Measurements from ENCODE around the gene ADGRA3.

Gene ADGRA3, protein sequence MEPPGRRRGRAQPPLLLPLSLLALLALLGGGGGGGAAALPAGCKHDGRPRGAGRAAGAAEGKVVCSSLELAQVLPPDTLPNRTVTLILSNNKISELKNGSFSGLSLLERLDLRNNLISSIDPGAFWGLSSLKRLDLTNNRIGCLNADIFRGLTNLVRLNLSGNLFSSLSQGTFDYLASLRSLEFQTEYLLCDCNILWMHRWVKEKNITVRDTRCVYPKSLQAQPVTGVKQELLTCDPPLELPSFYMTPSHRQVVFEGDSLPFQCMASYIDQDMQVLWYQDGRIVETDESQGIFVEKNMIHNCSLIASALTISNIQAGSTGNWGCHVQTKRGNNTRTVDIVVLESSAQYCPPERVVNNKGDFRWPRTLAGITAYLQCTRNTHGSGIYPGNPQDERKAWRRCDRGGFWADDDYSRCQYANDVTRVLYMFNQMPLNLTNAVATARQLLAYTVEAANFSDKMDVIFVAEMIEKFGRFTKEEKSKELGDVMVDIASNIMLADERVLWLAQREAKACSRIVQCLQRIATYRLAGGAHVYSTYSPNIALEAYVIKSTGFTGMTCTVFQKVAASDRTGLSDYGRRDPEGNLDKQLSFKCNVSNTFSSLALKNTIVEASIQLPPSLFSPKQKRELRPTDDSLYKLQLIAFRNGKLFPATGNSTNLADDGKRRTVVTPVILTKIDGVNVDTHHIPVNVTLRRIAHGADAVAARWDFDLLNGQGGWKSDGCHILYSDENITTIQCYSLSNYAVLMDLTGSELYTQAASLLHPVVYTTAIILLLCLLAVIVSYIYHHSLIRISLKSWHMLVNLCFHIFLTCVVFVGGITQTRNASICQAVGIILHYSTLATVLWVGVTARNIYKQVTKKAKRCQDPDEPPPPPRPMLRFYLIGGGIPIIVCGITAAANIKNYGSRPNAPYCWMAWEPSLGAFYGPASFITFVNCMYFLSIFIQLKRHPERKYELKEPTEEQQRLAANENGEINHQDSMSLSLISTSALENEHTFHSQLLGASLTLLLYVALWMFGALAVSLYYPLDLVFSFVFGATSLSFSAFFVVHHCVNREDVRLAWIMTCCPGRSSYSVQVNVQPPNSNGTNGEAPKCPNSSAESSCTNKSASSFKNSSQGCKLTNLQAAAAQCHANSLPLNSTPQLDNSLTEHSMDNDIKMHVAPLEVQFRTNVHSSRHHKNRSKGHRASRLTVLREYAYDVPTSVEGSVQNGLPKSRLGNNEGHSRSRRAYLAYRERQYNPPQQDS (N-terminal part only)

DNA sequence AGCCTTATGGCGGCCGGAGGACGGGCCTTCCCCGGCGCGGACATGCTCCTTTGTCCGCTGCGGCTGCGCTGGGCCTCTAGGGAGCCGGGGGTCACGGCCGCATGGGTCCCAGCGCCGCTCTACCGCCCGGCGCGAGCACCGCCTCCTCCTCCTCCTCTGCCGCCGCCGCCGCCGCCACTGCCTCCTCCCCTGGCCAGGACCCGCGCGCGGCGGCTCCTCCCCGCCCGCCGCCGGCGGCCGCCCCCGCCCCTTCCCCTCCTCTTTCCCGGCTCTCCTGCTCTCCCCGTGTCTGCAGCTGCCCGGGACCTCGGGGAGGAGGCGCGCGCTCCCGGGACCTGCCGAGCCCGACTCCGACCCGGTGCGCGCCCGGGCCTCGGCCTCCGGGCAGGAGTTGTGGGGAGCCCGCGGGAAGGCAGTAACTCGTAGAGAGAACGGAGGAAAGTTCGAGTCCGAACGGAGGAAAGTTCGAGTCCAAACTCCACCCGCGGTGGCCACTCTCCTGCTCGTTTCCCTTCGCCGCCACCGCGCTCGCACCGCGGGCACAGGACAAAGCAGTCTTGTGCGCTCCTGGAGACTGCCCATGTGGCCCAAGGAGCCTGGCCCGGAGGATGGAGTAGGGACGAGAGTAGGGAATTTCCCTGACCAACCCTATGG lies at the start of gene ADGRA3:
ADGRA3 (minus strand) TSS at position 179 of the 654 bp plus-strand sequence. CDS start 282 bp downstream, outside the sequence.
- peak; percentile 62 for DNase-seq

DNA sequence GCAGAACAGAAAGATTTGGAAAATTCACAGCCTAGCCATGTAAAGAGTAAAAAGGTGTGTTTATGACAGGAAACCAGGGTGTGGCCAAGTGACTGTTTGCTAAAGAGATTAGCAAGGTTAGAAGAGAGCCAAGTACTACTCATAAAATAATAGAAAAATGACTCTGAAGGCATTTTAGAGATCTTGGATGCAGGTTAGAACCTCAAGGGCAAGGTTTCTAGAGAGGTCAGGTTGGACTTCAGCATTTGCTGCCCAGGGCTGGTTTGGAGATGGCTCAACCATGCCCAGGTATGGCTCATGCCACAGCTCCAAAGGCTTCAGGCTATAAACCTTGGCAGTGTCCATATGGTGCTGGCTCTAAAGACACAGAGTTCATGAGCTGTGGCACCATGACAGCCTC lies 40.6 kb upstream of the ADGRA3 start:
- no peak for DNase-seq

DNA sequence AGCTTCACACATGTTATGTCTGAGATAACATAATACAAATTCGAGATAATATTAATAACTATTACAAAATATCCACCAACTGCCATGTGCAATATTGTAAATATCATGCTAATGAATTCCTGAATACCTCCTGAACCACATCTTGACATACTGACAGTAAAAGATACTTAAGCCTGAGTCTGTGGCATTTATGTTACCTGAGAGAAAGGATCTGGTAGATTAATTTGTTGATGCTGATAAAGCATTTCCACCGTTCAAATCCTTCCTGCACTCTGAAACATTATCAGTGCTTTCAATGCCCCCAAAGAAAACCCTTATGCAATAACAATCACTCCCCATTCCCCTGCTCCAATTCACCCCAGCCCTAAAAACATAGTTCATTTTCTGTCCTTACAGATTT lies 38.8 kb upstream of the ADGRA3 start:
- no peak for DNase-seq

DNA sequence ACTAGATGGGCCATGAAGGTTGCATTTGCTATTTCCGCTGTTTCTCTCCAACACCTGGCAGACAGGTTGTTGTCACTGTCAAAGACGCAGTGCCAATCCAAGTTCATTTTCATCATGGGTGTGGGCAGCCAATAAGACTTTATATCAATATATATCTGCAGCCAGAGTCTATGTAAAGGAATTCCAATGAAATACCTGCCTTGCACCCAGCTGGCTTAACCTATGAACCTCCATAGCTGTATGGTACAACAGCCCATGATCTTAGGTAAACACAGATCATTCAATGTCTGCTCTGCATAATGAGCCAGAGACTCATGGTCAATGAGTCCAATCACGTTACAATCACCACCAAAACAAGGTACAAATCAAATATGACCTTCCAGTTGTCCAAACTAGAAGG lies 37.7 kb upstream of the ADGRA3 start:
- no peak for DNase-seq

DNA sequence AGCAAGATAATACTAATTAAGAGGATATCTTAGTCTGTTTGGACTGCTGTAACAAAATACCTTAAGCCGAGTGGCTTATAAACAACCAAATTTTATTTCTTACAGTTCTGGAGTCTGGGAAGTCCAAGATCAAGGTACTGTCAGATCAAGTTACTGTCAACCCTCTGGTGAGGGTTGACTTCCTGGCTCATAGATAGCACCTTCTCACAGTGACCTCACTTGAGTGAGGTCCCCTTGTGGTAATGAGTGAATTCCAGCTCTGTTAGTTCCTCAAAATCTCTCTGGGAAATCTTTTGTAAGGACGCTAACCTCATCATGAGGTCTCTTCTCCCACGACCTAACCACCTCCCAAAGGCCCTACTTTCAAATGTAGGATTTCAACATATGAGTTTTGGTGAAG lies 36.9 kb upstream of the ADGRA3 start:
- DNase-seq, result no peak

DNA sequence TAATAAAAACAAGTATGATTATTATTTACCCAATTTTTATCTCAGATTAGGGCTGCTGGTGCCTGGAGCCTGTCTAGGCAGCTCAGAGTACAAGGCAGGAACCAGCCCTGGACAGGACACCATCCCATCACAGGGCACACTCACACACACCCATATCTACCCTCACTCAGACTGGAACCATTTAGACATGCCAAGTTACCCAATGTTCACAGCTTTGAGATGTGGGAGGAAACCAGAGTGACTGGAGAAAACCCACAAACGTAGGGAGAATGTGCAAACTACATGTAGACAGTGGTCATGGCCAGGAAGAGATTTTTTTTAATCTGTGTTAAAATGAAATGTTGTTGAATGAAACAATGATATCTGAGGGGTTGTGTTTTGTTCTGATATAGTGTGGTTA lies 35.7 kb upstream of the ADGRA3 start:
- DNase-seq, result no peak

DNA sequence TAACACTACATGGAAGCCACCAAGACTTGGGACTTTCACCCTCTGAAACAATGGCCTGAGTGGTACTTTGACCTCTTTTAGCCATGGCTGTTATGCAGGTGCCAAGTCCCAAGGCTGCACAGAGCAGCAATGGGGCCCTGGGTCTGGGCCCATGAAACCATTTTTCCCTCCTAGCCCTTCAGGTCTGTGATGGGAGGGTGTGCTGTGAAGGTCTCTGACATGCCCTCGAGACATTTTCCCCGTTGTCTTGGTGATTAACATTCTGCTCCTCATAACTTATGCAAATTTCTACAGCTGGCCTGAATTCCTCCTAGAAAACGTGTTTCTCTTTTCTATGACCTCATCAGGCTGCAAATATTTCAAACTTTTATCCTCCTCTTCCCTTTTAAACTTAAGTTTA lies 30.4 kb upstream of the ADGRA3 start:
- no peak for DNase-seq

DNA sequence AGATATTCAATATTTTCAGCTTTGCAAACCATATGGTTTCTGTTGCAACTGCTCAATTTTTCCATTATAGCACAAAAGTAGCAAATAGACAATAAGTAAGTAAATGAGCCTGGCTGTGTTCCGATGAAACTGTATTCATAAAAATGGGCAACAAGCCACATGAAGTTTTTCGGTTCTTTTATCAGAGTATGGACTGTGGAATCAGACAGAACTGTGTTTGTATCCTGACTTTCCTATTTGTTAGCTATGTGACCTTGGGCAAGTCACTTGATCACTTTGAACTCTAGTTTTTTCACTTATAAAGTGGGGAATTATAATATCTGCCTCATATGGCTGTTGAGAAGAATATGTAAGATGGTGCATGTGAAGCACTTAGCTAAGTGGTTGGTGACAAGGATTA lies 23.4 kb upstream of the ADGRA3 start:
- no peak for DNase-seq

DNA sequence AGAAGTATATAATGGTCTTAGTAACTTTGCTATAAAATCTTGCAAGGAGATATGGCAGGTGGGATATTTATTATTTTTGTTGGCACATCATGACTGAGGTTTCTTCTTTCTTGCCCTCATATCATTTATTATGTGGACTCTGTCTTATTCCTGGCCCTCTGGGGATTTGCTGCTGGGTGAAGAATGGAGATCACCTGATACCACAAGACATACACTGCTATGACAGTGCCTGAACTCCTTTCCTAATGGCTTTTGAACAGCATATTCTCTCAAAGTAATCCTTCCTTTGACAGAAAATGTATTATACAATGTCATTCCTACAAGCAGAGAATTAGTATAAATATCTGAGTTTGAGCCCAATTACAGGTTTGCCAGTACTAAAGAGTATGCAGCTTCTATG lies 22.0 kb upstream of the ADGRA3 start:
- no peak for DNase-seq

DNA sequence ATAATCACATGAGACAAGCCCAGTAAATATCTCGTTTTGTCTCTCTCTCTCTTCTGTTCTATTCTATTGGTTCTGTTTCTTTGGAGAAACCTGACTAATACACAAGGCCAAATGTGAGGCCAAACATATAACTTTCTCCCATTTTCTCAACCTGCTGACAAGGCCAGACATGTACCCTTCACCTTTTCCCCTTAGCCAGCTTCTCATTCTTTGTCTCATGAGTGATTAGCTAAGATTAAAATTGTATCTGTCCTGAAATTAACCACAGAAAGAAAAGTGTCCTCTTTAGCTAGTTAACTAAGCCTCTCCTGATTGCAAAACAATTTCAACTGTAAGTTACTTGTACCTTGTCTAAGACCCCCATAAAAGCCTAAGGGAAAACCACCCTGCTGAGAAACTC lies 18.5 kb upstream of the ADGRA3 start:
- no peak for DNase-seq

DNA sequence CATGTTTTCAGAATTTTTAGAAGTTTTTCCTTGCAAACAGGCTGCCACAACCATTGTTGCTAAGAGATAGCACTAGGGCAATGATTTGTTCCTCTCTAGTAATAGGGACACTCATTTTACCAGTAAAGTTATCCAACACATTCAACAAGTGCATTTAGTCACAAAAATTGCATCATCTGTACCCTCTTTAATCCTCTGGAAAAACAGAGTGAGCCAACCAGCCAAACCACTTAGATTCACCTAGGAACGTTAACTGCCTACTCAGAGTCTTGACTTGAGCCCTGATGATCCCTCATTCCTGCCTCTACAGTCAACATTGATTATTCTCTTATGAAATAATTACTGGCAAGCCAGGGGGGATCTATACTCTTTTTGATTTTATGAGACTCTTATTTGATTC lies 17.0 kb upstream of the ADGRA3 start:
- no peak for DNase-seq

DNA sequence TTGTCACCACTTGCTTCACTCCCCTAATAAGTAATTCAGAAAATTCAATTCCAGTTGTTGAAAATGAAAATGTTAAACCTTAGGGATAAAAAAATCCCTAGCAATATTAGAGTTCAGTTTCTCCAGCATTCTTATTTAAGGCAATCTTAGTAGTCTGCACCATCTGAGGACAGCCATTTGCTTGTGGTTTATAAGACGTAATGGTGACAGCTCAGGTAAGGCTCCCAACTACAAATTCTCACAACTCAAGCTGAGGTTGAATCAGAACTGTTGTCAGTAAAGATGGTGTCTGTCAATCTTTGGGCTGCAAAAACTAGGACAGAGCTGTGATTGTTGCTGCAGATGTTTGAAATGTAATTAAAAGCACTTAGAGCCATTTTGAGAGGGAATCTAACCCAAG lies 16.3 kb upstream of the ADGRA3 start:
- DNase-seq, result no peak

DNA sequence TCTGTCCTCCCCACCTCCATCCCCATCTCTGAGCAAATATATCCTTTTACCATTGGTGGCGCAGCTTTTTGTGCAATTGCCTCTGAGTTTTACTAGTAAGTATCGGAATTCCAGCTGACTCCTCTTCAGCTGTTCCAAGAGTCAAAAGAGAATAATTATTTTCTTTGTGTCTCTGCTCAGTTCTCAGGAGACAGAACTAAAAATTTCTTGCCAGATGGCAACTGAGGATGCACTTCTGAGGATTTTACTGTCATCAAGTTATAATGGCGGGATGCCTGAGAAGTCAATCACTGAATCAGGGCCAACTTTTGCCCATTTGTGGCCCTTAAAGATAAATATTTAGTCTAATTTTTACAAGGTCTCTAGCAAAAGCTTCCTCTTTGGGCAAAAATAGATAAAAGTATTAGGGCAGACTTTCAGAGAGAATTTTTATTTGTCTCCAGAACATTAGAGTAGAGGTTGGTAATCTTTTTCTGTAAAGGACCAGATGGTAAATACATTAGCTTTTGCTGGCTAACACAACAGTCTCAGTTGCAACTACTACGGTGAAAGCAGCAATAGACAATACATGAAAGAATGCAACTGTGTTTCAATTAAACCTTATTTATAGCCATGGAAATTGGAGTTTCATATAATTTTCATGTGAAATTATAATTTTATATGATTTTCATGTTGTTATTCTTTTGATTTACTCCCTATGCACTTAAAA lies 15.6 kb upstream of the ADGRA3 start:
- DNase-seq, result no peak

DNA sequence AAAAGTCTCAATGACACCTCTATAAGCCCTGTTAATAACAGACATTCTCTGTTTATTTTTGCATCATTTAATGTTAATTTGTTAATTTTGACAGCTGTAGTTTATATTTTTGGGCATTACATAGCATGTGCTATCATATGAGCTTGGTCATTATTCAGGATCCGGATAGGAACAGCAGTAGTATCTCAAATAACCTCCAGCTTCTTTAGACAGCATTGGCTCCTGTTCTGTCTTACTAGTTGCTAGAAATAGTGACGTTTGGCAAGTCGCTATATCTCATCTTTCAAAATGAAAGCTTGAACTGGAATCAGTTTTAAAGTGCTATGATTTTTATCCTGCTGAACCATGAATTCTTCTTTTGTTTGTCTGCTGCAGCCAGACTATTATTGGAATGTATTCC lies 9.0 kb upstream of the ADGRA3 start:
- DNase-seq, result no peak

DNA sequence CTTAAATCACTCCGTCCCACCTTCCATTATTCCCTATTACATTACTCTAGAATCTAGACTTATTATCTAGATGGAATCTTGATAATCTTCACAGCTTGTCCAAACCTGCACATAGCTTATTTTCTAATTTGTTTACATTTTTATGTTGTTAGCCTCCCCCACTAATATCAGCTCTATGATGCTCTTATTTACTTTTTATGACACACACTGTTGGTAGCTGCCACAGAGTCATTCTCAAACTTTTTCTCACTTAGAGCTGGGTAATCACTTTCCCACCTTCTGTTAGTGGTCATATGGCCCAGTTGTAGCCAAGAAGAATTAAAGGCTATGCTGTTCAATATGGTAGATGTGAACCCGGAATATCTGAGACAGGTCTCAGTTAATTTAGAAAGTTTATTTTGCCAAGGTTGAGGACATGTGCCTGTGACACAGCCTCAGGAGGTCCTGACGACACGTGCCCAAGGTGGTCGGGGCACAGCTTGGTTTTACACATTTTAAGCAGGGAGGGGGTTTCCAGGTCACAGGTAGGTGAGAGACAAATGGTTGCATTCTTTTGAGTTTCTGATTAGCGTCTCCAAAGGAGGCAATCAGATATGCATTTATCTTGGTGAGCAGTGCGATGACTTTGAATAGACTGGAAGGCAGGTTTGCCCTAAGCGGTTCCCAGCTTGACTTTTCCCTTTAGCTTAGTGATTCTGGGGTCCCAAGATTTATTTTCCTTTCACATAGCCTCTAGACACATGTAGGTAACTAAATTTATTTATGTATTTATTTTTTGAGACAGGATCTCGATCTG lies 7.0 kb upstream of the ADGRA3 start:
- DNase-seq, result no peak

DNA sequence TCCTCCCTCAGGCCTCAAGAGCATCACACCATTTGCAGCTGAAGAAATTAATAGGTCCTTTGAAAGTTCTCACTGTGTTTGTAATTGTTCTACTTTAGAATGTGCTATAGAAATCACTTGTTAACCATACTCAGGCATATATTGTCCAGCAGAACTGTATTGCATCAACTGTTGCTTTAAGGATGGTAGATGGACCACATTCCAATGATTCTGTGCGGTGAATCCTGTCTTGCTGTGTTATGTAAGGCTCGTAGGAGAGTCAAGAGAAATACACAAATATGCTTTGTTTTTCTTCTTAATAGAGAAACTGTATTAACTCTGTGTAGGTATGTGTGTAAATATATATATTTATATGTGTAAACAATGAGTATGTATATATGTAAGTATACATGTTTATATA lies 6.3 kb upstream of the ADGRA3 start:
- DNase-seq, result no peak

DNA sequence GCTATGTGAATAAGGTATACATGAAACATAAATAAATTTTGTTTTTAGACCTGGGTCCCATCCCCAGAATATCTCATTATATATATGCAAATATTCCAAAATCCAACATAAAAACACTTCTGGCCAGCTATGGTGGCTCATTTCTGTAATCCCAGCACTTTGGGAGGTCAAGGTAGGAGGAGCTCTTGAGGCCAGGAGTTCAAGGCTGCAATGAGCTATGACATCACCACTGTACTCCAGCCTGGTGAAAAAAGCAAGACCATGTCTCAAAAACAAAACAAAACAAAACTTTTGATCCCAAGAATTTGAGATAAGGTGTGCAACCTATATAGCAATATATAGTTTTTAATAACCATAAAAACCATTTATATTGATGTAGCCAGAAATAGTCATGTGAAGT lies 5.4 kb upstream of the ADGRA3 start:
- no peak for DNase-seq

DNA sequence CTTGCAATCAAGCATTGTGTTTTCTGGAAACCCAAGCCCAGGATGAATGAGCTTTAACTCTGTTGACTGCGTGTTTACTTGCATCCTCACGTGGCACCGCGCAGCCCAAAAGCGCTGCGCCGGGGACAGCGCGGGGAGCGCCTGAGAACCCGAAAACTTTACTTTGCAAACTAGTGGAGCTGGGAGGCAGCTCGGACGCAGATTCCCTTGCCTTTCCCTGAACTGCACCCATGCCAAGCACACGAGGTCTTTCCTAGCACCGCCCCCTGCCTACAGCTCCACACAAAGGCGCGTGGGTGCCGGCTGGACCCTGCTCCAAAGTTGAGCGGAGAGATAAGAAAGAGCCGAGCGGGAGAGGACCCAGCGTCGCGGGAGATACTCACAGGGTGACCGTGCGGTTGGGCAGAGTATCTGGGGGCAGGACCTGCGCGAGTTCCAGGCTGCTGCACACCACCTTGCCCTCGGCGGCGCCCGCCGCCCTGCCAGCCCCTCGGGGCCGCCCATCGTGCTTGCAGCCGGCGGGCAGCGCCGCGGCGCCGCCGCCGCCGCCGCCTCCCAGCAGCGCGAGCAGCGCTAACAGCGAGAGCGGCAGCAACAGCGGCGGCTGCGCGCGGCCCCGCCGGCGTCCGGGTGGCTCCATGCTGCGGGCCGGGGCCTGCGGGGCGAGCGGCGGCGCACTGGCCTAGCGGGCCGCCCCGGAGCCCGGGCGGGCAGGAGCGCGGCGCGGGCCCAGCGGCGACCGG lies 550 bp downstream of the ADGRA3 start:
- DNase-seq, result peak; percentile 55

DNA sequence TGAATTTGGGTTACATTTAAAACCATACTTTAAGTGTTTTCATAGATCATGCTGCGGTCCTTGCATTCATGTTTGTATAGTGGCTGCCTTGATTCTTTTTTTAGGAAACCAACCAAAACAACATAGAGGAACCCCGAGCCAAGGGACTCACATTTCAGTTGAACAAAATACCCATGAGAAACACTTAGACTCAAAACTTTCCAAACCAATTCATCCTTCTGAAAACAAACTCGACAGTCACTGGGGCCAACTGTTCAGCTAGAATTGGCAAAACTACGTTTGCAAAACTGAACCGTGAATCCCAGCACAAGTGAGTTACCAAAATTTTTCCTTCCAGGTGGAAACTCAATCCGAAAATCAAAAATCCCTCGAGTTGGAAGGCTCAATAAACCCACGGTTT lies 1.4 kb downstream of the ADGRA3 start:
- DNase-seq, result peak; percentile 4

DNA sequence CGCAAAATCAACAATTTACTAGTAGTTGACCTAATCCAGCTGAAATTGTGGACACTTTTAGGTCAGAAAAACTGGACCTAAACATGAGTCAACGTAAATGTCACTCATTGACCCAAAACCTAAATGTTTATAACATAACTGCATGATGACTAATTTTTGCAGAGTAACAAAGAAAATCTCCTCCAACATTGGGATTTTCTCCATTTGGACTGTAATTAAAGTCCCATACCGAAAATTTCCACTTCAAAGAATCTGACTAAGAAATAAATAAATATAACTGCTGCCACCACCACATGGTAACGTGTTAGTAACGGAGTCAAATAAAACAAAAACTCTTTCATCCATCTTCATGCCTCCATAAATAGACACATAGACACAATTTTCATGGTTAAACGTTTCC lies 1.9 kb downstream of the ADGRA3 start:
- DNase-seq, result no peak

DNA sequence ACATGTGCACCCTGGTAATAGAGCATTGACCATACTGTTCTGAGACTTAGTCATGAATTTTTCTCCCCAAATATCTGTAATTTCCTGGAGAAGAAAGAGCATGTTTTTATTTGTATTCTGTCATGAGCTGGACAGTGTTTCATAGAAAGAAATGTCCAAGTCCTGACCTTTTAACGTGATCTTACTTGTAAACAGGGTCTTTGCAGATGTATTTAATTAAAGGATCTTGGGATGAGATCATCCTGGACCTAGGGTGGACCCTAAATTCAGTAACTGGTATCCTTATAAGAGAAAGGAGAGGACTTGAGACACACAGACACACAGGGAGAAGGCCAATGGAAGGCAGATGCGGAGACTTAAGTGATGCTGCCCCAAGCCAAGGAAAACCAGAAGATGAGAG lies 3.6 kb downstream of the ADGRA3 start:
- DNase-seq, result no peak
